ENCODE measurements around the gene DDO.

DNA sequence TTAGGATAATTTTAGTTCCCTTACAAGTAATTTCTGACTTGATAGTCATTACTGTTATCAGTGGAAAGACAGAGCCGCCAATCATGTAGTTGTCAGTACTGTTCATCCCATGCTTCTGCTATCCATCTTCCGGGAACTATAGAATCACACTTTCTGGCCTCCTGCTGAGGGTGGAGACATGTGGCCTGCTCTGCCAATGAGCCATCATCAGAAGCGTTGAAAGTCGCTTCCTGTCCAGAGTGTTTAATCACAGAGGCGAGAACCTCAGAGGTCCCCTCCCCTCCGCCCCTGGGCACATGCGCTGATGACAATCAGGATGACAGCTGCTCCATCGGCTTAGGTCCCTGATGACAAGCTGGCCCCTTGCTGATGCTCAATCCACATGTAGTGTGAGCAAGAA lies 3.0 kb downstream of the DDO start:
- TF ChIP-seq, protein P1, sequence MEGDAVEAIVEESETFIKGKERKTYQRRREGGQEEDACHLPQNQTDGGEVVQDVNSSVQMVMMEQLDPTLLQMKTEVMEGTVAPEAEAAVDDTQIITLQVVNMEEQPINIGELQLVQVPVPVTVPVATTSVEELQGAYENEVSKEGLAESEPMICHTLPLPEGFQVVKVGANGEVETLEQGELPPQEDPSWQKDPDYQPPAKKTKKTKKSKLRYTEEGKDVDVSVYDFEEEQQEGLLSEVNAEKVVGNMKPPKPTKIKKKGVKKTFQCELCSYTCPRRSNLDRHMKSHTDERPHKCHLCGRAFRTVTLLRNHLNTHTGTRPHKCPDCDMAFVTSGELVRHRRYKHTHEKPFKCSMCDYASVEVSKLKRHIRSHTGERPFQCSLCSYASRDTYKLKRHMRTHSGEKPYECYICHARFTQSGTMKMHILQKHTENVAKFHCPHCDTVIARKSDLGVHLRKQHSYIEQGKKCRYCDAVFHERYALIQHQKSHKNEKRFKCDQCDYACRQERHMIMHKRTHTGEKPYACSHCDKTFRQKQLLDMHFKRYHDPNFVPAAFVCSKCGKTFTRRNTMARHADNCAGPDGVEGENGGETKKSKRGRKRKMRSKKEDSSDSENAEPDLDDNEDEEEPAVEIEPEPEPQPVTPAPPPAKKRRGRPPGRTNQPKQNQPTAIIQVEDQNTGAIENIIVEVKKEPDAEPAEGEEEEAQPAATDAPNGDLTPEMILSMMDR (IDR thresholded peaks at IDR 0.05) = no peak
- TF ChIP-seq POLR2A (IDR thresholded peaks at IDR 0.05) (no peak), EP300 (IDR thresholded peaks at IDR 0.05) (no peak), POLR2AphosphoS5 (IDR thresholded peaks at IDR 0.05) (no peak)

Data from upper lobe of left lung (tissue), 4 donors.